T-helper 1 cell treated with Interleukin-12 subunit alpha and Interleukin-12 subunit beta and Interleukin-4 antibody, amounts not matched to agents 30 μg/mL and 1 μg/mL, for 36 hours (primary cell): ENCODE results near the gene ADSS2.
"Not testable (repeated sequence)": the region's sequence is repeated elsewhere in the genome, so short reads cannot be mapped to it uniquely, and the experiment has no call there.

Experiments
- H3K27ac Mint-ChIP-seq: one replicate; pipeline ENCODE4 v1.8.0; 2021; ENCODE audit warnings: mild to moderate bottlenecking, mixed read lengths
- H3K27me3 Mint-ChIP-seq: one replicate; pipeline ENCODE4 v1.8.0; 2021; ENCODE audit warnings: low read depth, mixed read lengths
- H3K36me3 Mint-ChIP-seq: one replicate; pipeline ENCODE4 v1.8.0; 2021; ENCODE audit warnings: low read depth, mixed read lengths
- H3K4me1 Mint-ChIP-seq: one replicate; pipeline ENCODE4 v1.8.0; 2021; ENCODE audit warnings: low read depth, mixed read lengths
- H3K4me3 Mint-ChIP-seq: one replicate; pipeline ENCODE4 v1.8.0; 2021; ENCODE audit warnings: mild to moderate bottlenecking, moderate library complexity, mixed read lengths
- H3K9me3 Mint-ChIP-seq: one replicate; pipeline ENCODE4 v1.8.0; 2021; ENCODE audit warnings: mixed read lengths

The ADSS2 gene

GRCh38 chr1:244374484-244374883 is 77.2 kb downstream of the ADSS2 start:
- H3K4me3 Mint-ChIP-seq, H3K9me3 Mint-ChIP-seq, H3K27ac Mint-ChIP-seq, H3K4me1 Mint-ChIP-seq, H3K36me3 Mint-ChIP-seq, H3K27me3 Mint-ChIP-seq: not testable (repeated sequence)

- Mint-ChIP-seq H3K36me3 (no peaks in the 10 kb centered on the region), H3K9me3 (no peaks in the 10 kb centered on the region), H3K4me1 (peaks cover 2% of the 10 kb centered on the region), H3K27me3 (no peaks in the 10 kb centered on the region), H3K27ac (no peak overlapping the region), H3K4me3 (no peak overlapping the region)
These were observed 80.2 kb downstream of the ADSS2 start for GRCh38 chr1:244371242-244372141.

- H3K4me3 Mint-ChIP-seq = no peak overlapping the region
- H3K27me3 Mint-ChIP-seq = no peaks in the 10 kb centered on the region
- H3K9me3 Mint-ChIP-seq = peaks cover 2% of the 10 kb centered on the region
- no peak overlapping the region for H3K27ac Mint-ChIP-seq
- H3K4me1 Mint-ChIP-seq = peaks cover 2% of the 10 kb centered on the region
- no peaks in the 10 kb centered on the region for H3K36me3 Mint-ChIP-seq
These were observed 81.6 kb downstream of the ADSS2 start for GRCh38 chr1:244370060-244370637.

- Mint-ChIP-seq H3K27me3 (no peaks in the 10 kb centered on the region), H3K36me3 (no peaks in the 10 kb centered on the region), H3K4me3 (no peak overlapping the region), H3K27ac (no peak overlapping the region), H3K9me3 (peaks cover 9% of the 10 kb centered on the region), H3K4me1 (peaks cover 2% of the 10 kb centered on the region)
These were observed 82.3 kb downstream of the ADSS2 start for GRCh38 chr1:244369256-244370057.

- peaks cover 2% of the 10 kb centered on the region for H3K4me1 Mint-ChIP-seq
- H3K27me3 Mint-ChIP-seq = no peaks in the 10 kb centered on the region
- no peak overlapping the region for H3K4me3 Mint-ChIP-seq
- no peak overlapping the region for H3K27ac Mint-ChIP-seq
- peaks cover 14% of the 10 kb centered on the region for H3K9me3 Mint-ChIP-seq
- no peaks in the 10 kb centered on the region for H3K36me3 Mint-ChIP-seq
These were observed 83.4 kb downstream of the ADSS2 start for GRCh38 chr1:244368279-244368678.

- Mint-ChIP-seq H3K36me3 (no peaks in the 10 kb centered on the region), H3K4me1 (peaks cover 2% of the 10 kb centered on the region), H3K9me3 (peaks cover 14% of the 10 kb centered on the region), H3K27me3 (no peaks in the 10 kb centered on the region), H3K27ac (no peak overlapping the region), H3K4me3 (no peak overlapping the region)
These were observed 84.2 kb downstream of the ADSS2 start for GRCh38 chr1:244367399-244368114.

- no peak overlapping the region for H3K27ac Mint-ChIP-seq
- no peak overlapping the region for H3K4me3 Mint-ChIP-seq
- H3K4me1 Mint-ChIP-seq = no peaks in the 10 kb centered on the region
- no peaks in the 10 kb centered on the region for H3K36me3 Mint-ChIP-seq
- H3K27me3 Mint-ChIP-seq = no peaks in the 10 kb centered on the region
- peaks cover 14% of the 10 kb centered on the region for H3K9me3 Mint-ChIP-seq
These were observed 85.9 kb downstream of the ADSS2 start for GRCh38 chr1:244365809-244366208.

- not testable (repeated sequence) for H3K27ac Mint-ChIP-seq, H3K27me3 Mint-ChIP-seq, H3K4me3 Mint-ChIP-seq, H3K4me1 Mint-ChIP-seq, H3K36me3 Mint-ChIP-seq
- H3K9me3 Mint-ChIP-seq = peaks cover 14% of the 10 kb centered on the region
These were observed 86.4 kb downstream of the ADSS2 start for GRCh38 chr1:244365262-244365661.

- Mint-ChIP-seq H3K36me3 (no peaks in the 10 kb centered on the region), H3K9me3 (peaks cover 14% of the 10 kb centered on the region), H3K27me3 (no peaks in the 10 kb centered on the region), H3K4me1 (peaks cover 2% of the 10 kb centered on the region), H3K27ac (no peak overlapping the region), H3K4me3 (no peak overlapping the region)
These were observed 89.2 kb downstream of the ADSS2 start for GRCh38 chr1:244362476-244362875.

GRCh38 chr1:244361764-244362473 is 89.8 kb downstream of the ADSS2 start:
- H3K4me3 Mint-ChIP-seq = no peak overlapping the region
- no peaks in the 10 kb centered on the region for H3K27me3 Mint-ChIP-seq
- no peak overlapping the region for H3K27ac Mint-ChIP-seq
- peaks cover 2% of the 10 kb centered on the region for H3K4me1 Mint-ChIP-seq
- no peaks in the 10 kb centered on the region for H3K36me3 Mint-ChIP-seq
- H3K9me3 Mint-ChIP-seq = peaks cover 14% of the 10 kb centered on the region
